ENCODE measurements around the gene ADAMTS12. TPM values are rescaled to one million over a fixed set of nuclear protein-coding genes. Genes with fewer than 3 reads are reported as not detected.

ADAMTS12 gene
- total and polyA plus RNA-seq, 2 experiments from 2014 or later, result 9.1 to 17.1 TPM

GRCh38 chr5:33793836-33794549 lies 97.8 kb downstream of the ADAMTS12 start (continued):
- TF ChIP-seq ZNF462 (CRISPR knock-in tag; IDR thresholded peaks at IDR 0.05) (no peak), EZH2 (IDR thresholded peaks at IDR 0.05; ENCODE audit: low read depth, unreplicated experiment) (no peak), CREB1 (CRISPR knock-in tag; IDR thresholded peaks at IDR 0.05; ENCODE audit: low read depth) (no peak)
- TF ChIP-seq, protein P1, sequence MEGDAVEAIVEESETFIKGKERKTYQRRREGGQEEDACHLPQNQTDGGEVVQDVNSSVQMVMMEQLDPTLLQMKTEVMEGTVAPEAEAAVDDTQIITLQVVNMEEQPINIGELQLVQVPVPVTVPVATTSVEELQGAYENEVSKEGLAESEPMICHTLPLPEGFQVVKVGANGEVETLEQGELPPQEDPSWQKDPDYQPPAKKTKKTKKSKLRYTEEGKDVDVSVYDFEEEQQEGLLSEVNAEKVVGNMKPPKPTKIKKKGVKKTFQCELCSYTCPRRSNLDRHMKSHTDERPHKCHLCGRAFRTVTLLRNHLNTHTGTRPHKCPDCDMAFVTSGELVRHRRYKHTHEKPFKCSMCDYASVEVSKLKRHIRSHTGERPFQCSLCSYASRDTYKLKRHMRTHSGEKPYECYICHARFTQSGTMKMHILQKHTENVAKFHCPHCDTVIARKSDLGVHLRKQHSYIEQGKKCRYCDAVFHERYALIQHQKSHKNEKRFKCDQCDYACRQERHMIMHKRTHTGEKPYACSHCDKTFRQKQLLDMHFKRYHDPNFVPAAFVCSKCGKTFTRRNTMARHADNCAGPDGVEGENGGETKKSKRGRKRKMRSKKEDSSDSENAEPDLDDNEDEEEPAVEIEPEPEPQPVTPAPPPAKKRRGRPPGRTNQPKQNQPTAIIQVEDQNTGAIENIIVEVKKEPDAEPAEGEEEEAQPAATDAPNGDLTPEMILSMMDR (conservative IDR thresholded peaks at IDR 0.05; ENCODE audit: low read depth in 2 of 2), result no peak

DNA sequence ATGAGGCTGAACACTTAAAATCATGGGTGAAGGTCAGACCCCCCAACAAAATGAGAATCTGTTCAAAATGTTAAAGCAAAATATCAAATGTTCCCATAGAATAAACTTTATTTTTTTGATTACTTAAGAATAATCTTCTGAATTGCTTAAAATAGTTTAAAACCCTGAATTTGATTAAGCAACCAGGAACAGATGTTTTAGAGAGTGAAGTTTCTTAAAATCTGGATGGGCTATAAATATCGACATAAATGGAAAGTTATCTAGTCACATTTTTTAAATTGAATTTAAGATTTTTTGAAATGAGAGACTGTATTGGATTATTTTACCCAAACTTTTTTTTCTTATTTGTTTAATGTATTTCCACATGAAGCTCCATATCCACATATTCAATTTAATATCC lies 98.5 kb downstream of the ADAMTS12 start:
- Histone ChIP-seq H3K4me2 (no peak overlapping the region), H4K20me1 (replicated peaks; ENCODE audit: insufficient read depth) (no peaks in the 10 kb centered on the region), H3F3A (replicated peaks; ENCODE audit: low read depth) (no peaks in the 10 kb centered on the region), H3K79me2 (replicated peaks; ENCODE audit: insufficient read depth) (0 out of 2 replicates have a peak, but pooled peaks cover 2% of the 10 kb centered on the region), H3K4me3 (no peak overlapping the region), H3K4me1 (ENCODE audit: insufficient read depth) (peaks cover 5% of the 10 kb centered on the region; the same call in 1 of the 2 replicates), H2AFZ (no peak overlapping the region), H3K27ac (ENCODE audit: low read depth) (no peak overlapping the region), H3K36me3 (ENCODE audit: insufficient read depth) (no peaks in the 10 kb centered on the region), H3K27me3 (ENCODE audit: insufficient read depth) (no peaks in the 10 kb centered on the region), H3K9me2 (ENCODE audit: insufficient read depth) (no peaks in the 10 kb centered on the region)
- peaks cover 13% of the 10 kb centered on the region for H3K4me1 Mint-ChIP-seq
- H3K9me3 Mint-ChIP-seq, result no peaks in the 10 kb centered on the region
- no peak for DNase-seq (ENCODE audit: low spot score)
- H3K27ac Mint-ChIP-seq, result no peak overlapping the region
- H3K4me3 Mint-ChIP-seq, result no peak overlapping the region
- no peak for ATAC-seq
- no peaks in the 10 kb centered on the region for H3K36me3 Mint-ChIP-seq (ENCODE audit: low read depth)
- H3K27me3 Mint-ChIP-seq (ENCODE audit: insufficient read depth, low read depth, poor library complexity), result peaks cover 2% of the 10 kb centered on the region
- TF ChIP-seq JUNB (IDR thresholded peaks at IDR 0.05; ENCODE audit: unreplicated experiment), result no peak
- no peak for TF ChIP-seq CREB1 (CRISPR knock-in tag; IDR thresholded peaks at IDR 0.05; ENCODE audit: low read depth)
- TF ChIP-seq, protein P2, sequence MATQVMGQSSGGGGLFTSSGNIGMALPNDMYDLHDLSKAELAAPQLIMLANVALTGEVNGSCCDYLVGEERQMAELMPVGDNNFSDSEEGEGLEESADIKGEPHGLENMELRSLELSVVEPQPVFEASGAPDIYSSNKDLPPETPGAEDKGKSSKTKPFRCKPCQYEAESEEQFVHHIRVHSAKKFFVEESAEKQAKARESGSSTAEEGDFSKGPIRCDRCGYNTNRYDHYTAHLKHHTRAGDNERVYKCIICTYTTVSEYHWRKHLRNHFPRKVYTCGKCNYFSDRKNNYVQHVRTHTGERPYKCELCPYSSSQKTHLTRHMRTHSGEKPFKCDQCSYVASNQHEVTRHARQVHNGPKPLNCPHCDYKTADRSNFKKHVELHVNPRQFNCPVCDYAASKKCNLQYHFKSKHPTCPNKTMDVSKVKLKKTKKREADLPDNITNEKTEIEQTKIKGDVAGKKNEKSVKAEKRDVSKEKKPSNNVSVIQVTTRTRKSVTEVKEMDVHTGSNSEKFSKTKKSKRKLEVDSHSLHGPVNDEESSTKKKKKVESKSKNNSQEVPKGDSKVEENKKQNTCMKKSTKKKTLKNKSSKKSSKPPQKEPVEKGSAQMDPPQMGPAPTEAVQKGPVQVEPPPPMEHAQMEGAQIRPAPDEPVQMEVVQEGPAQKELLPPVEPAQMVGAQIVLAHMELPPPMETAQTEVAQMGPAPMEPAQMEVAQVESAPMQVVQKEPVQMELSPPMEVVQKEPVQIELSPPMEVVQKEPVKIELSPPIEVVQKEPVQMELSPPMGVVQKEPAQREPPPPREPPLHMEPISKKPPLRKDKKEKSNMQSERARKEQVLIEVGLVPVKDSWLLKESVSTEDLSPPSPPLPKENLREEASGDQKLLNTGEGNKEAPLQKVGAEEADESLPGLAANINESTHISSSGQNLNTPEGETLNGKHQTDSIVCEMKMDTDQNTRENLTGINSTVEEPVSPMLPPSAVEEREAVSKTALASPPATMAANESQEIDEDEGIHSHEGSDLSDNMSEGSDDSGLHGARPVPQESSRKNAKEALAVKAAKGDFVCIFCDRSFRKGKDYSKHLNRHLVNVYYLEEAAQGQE (IDR thresholded peaks at IDR 0.05; ENCODE audit: unreplicated experiment), result no peak
- TF ChIP-seq STAT1 (IDR thresholded peaks at IDR 0.05; ENCODE audit: unreplicated experiment), result no peak
- TF ChIP-seq EZH2 (IDR thresholded peaks at IDR 0.05; ENCODE audit: low read depth, unreplicated experiment), result no peak
- TF ChIP-seq NANOG (IDR thresholded peaks at IDR 0.05; ENCODE audit: borderline replicate concordance), result no peak
- no peak for TF ChIP-seq ZNF114 (CRISPR knock-in tag; IDR thresholded peaks at IDR 0.05)
- TF ChIP-seq, protein P1 (conservative IDR thresholded peaks at IDR 0.05; ENCODE audit: low read depth in 2 of 2), result no peak

Data from GM23338 (cell line).